ENCODE data around the gene TSPAN9. TPM values are rescaled to one million over a fixed set of nuclear protein-coding genes. Genes with fewer than 3 reads are reported as not detected.

Gene TSPAN9
- total RNA-seq, 1 donor from 2014 or later: 7.8 TPM

GRCh38 chr12:3251067-3251466 is 173.9 kb downstream of the TSPAN9 start:
- TF ChIP-seq EZH2phosphoT487 (IDR thresholded peaks at IDR 0.05) (no peak), EZH2 (IDR thresholded peaks at IDR 0.05) (no peak), CTCF (IDR thresholded peaks at IDR 0.05) (no peak)
- Histone ChIP-seq H3K4me1 (peaks cover 7% of the 10 kb centered on the region), H2AFZ (replicated peaks) (no peak overlapping the region), H3K27me3 (no peaks in the 10 kb centered on the region), H3K4me2 (no peak overlapping the region), H4K20me1 (ENCODE audit: low read depth) (peaks cover 3% of the 10 kb centered on the region), H3K9ac (no peak overlapping the region), H3K27ac (no peak overlapping the region), H3K4me3 (no peak overlapping the region), H3K79me2 (ENCODE audit: low read depth) (no peaks in the 10 kb centered on the region), H3F3A (ENCODE audit: low read depth) (no peaks in the 10 kb centered on the region), H3K36me3 (no peaks in the 10 kb centered on the region), H3K9me3 (ENCODE audit: low read depth) (no peaks in the 10 kb centered on the region)
- peaks cover 38% of the 10 kb centered on the region for H3K4me1 Mint-ChIP-seq
- H3K9me3 Mint-ChIP-seq: no peaks in the 10 kb centered on the region
- no peaks in the 10 kb centered on the region for H3K36me3 Mint-ChIP-seq
- no peak for DNase-seq (ENCODE audit: low spot score)
- H3K4me3 Mint-ChIP-seq: no peak overlapping the region
- no peaks in the 10 kb centered on the region for H3K27me3 Mint-ChIP-seq (ENCODE audit: insufficient read depth, low read depth)
- H3K27ac Mint-ChIP-seq: peak overlapping the region; percentile 33

- Mint-ChIP-seq H3K9me3 (no peaks in the 10 kb centered on the region), H3K36me3 (no peaks in the 10 kb centered on the region), H3K4me3 (no peak overlapping the region), H3K27ac (peak overlapping the region; percentile 33), H3K27me3 (ENCODE audit: insufficient read depth, low read depth) (no peaks in the 10 kb centered on the region), H3K4me1 (peaks cover 40% of the 10 kb centered on the region)
- Histone ChIP-seq H3K4me1 (peaks cover 7% of the 10 kb centered on the region), H3K9me3 (ENCODE audit: low read depth) (no peaks in the 10 kb centered on the region), H3K27me3 (no peaks in the 10 kb centered on the region), H3K36me3 (no peaks in the 10 kb centered on the region), H3F3A (ENCODE audit: low read depth) (no peaks in the 10 kb centered on the region), H3K4me2 (no peak overlapping the region), H3K79me2 (ENCODE audit: low read depth) (no peaks in the 10 kb centered on the region), H2AFZ (replicated peaks) (no peak overlapping the region), H3K9ac (no peak overlapping the region), H4K20me1 (ENCODE audit: low read depth) (peaks cover 3% of the 10 kb centered on the region), H3K4me3 (no peak overlapping the region), H3K27ac (no peak overlapping the region)
- no peak for DNase-seq (ENCODE audit: low spot score)
- no peak for TF ChIP-seq EZH2phosphoT487 (IDR thresholded peaks at IDR 0.05)
- no peak for TF ChIP-seq CTCF (IDR thresholded peaks at IDR 0.05)
- no peak for TF ChIP-seq EZH2 (IDR thresholded peaks at IDR 0.05)
These were observed 174.5 kb downstream of the TSPAN9 start for GRCh38 chr12:3251691-3252090.

GRCh38 chr12:3252450-3252891 is 175.3 kb downstream of the TSPAN9 start:
- Histone ChIP-seq H3K4me2 (no peak overlapping the region), H4K20me1 (ENCODE audit: low read depth) (peaks cover 3% of the 10 kb centered on the region), H3K27me3 (no peaks in the 10 kb centered on the region), H3K27ac (no peak overlapping the region), H3F3A (ENCODE audit: low read depth) (no peaks in the 10 kb centered on the region), H2AFZ (replicated peaks) (no peak overlapping the region), H3K36me3 (no peaks in the 10 kb centered on the region), H3K79me2 (ENCODE audit: low read depth) (no peaks in the 10 kb centered on the region), H3K9me3 (ENCODE audit: low read depth) (no peaks in the 10 kb centered on the region), H3K4me3 (no peak overlapping the region), H3K4me1 (peaks cover 13% of the 10 kb centered on the region), H3K9ac (no peak overlapping the region)
- no peaks in the 10 kb centered on the region for H3K36me3 Mint-ChIP-seq
- H3K4me1 Mint-ChIP-seq: peaks cover 46% of the 10 kb centered on the region
- H3K9me3 Mint-ChIP-seq: no peaks in the 10 kb centered on the region
- H3K4me3 Mint-ChIP-seq: no peak overlapping the region
- DNase-seq (ENCODE audit: low spot score): no peak
- no peak overlapping the region for H3K27ac Mint-ChIP-seq
- TF ChIP-seq CTCF (IDR thresholded peaks at IDR 0.05) (no peak), EZH2phosphoT487 (IDR thresholded peaks at IDR 0.05) (no peak), EZH2 (IDR thresholded peaks at IDR 0.05) (no peak)
- H3K27me3 Mint-ChIP-seq (ENCODE audit: insufficient read depth, low read depth): no peaks in the 10 kb centered on the region
